Measurements from ENCODE around the gene RNF169.

- TF ChIP-seq POLR2AphosphoS5 (IDR thresholded peaks at IDR 0.05) (peak in 2 of 3 donors; percentile 19 to 62), POLR2A (IDR thresholded peaks at IDR 0.05) (no peak)
These were observed 73.5 kb downstream of the RNF169 start for GRCh38 chr11:74822170-74822569.
